K562 (cell line): ENCODE data around the gene SPIN1. TPM values are rescaled to one million over a fixed set of nuclear protein-coding genes. Genes with fewer than 3 reads are reported as not detected.

Experiments used
- BACH1 ChIP-seq: fragments of 200-800 bp; sonication (Bioruptor generic); IDR thresholded peaks from 2 replicates; pipeline ENCODE4 v1.6.1; 2016; ENCODE audit warnings: missing genetic modification characterization, missing compliant biosample characterization
- CTCFL ChIP-seq: IDR thresholded peaks from 2 replicates; pipeline ENCODE4 v1.6.1; 2011; ENCODE audit warnings: borderline replicate concordance, low read depth, mild to moderate bottlenecking, moderate library complexity, low read length; ENCODE audit not compliant: insufficient read depth, poor library complexity, severe bottlenecking
- FOXP4 ChIP-seq: sonication (generic); formaldehyde crosslinking; IDR thresholded peaks from 2 replicates; pipeline ENCODE4 v1.8.0; 2022; ENCODE audit warnings: mild to moderate bottlenecking, missing genetic modification reagents, borderline replicate concordance
- GTF2F1 ChIP-seq: IDR thresholded peaks from 2 replicates; pipeline ENCODE4 v1.6.1; 2011; ENCODE audit warnings: low read depth, low read length, improper control_type of control experiment
- HMGN3 ChIP-seq: IDR thresholded peaks from 2 replicates; pipeline ENCODE4 v1.6.1; 2011; ENCODE audit warnings: borderline replicate concordance, low read depth, mild to moderate bottlenecking, mixed read lengths, low read length; ENCODE audit not compliant: insufficient read length; ENCODE audit errors: extremely low read depth
- HOXB6 ChIP-seq: fragments of 250-450 bp; sonication (Bioruptor Pico); IDR thresholded peaks from 2 replicates; pipeline ENCODE4 v1.5.1; 2022; ENCODE audit warnings: mild to moderate bottlenecking, borderline replicate concordance
- NR2C1 ChIP-seq, 2 experiments: fragments of 450-650 bp; IDR thresholded peaks; 2 replicates each; pipeline ENCODE4 v1.6.1; 2017; ENCODE audit warnings: mild to moderate bottlenecking in 2 of 2, antibody characterized with exemption in 1 of 2, inconsistent platforms in 1 of 2, missing compliant biosample characterization in 1 of 2, missing genetic modification characterization in 1 of 2
- NRF1 ChIP-seq, 2 experiments: fragments of 450-650 bp; IDR thresholded peaks in 1 of 2; conservative IDR thresholded peaks in 1 of 2; 2 replicates each; pipeline ENCODE4 v1.6.1; 2014; ENCODE audit warnings: mild to moderate bottlenecking in 2 of 2
- PCBP2 ChIP-seq: fragments of 200-400 bp; formaldehyde crosslinking; IDR thresholded peaks from 2 replicates; pipeline ENCODE4 v1.6.1; 2018; ENCODE audit warnings: low read length, low read depth, mild to moderate bottlenecking, moderate library complexity; ENCODE audit not compliant: poor library complexity, severe bottlenecking
- RB1 ChIP-seq: fragments of 450-650 bp; IDR thresholded peaks from 2 replicates; pipeline ENCODE4 v1.6.1; 2017; ENCODE audit warnings: low read depth, mild to moderate bottlenecking
- RBM25 ChIP-seq: fragments of 200-400 bp; formaldehyde crosslinking; IDR thresholded peaks from 2 replicates; pipeline ENCODE4 v1.6.1; 2018; ENCODE audit warnings: low read length, low read depth, moderate library complexity; ENCODE audit not compliant: severe bottlenecking
- SRSF1 ChIP-seq: fragments of 200-400 bp; formaldehyde crosslinking; IDR thresholded peaks from 2 replicates; pipeline ENCODE4 v1.6.1; 2017; ENCODE audit warnings: mild to moderate bottlenecking, low read depth, low read length, moderate library complexity
- TFAP4 ChIP-seq: sonication (generic); formaldehyde crosslinking; IDR thresholded peaks from 2 replicates; pipeline ENCODE4 v1.8.0; 2022; ENCODE audit warnings: missing genetic modification reagents, mild to moderate bottlenecking, moderate library complexity, borderline replicate concordance
- THRB ChIP-seq: fragments of 450-650 bp; formaldehyde crosslinking; conservative IDR thresholded peaks from 2 replicates; pipeline ENCODE4 v1.4.0; 2022; ENCODE audit warnings: mild to moderate bottlenecking, missing genetic modification characterization
- VEZF1 ChIP-seq: fragments of 200-800 bp; sonication (Bioruptor generic); IDR thresholded peaks from 2 replicates; pipeline ENCODE4 v1.6.1; 2017; ENCODE audit warnings: missing genetic modification characterization, missing compliant biosample characterization
- ZBTB7A ChIP-seq: IDR thresholded peaks from 2 replicates; pipeline ENCODE4 v1.6.1; 2011; ENCODE audit warnings: low read depth, mild to moderate bottlenecking, low read length, moderate library complexity, borderline replicate concordance; ENCODE audit not compliant: control insufficient read depth
- ZEB2 ChIP-seq: fragments of 450-650 bp; IDR thresholded peaks from 2 replicates; pipeline ENCODE4 v1.6.1; 2016
- ZFP1 ChIP-seq: fragments of 450-650 bp; formaldehyde crosslinking; IDR thresholded peaks from 2 replicates; pipeline ENCODE4 v1.4.0; 2020; ENCODE audit warnings: mild to moderate bottlenecking, mixed read lengths
- polyA plus RNA-seq, 8 experiments: library from polyadenylated mRNA; depleted of rRNA in 4 of 8; stranded (reverse) in 5 of 8; unstranded in 3 of 8; fragments of >200 nt; fragmentation: Nextera tagmentation in 2 of 8; fragmentation: Illumina TruSeq in 1 of 8; extraction: Ambion mirVana in 2 of 8; extraction: Trizol in 1 of 8; gene quantifications; 2 replicates each; pipeline versions ENCODE4 v1.2.1 to v1.2.3, GENCODE V29; 2011 to 2014; ENCODE audit warnings: inconsistent platforms in 1 of 8, missing spikeins in 1 of 8
- total RNA-seq, 7 experiments: library from RNA; depleted of rRNA in 6 of 7; stranded (reverse); fragments of >200 nt in 6 of 7; fragmentation: Illumina TruSeq in 2 of 7; extraction: Trizol in 2 of 7; gene quantifications; 2 replicates each; pipeline versions ENCODE4 v1.2.1 to v1.2.3, GENCODE V29; 2011 to 2021; ENCODE audit warnings: low replicate concordance in 1 of 7

Gene SPIN1
- total and polyA plus RNA-seq, 9 of the 15 experiments (the other 6 are each of a cell fraction or from before 2014, with no cell fraction given): 7.4 to 25.7 (median 15.6) TPM

GRCh38 chr9:88388203-88388885, at the start of gene SPIN1 (continued):
- no peak for TF ChIP-seq ZFP1 (CRISPR knock-in tag)
- TF ChIP-seq THRB (CRISPR knock-in tag): no peak
- TF ChIP-seq ZBTB7A: peak; percentile 63; the same call in 1 of the 2 replicates
- peak; percentile 23 for TF ChIP-seq HMGN3
- TF ChIP-seq RB1: peak; percentile 67; the same call in 1 of the 2 replicates
- TF ChIP-seq SRSF1: no peak
- TF ChIP-seq PCBP2: no peak
- no peak for TF ChIP-seq BACH1 (tag)
- no peak for TF ChIP-seq FOXP4 (CRISPR knock-in tag)
- TF ChIP-seq NRF1 (conservative IDR thresholded peaks at IDR 0.05 in 1 of 2, IDR thresholded peaks at IDR 0.05 in 1 of 2): peak in 1 of 2 experiments; percentile 5; a peak in 1 of 4 replicates
- TF ChIP-seq RBM25: no peak
- no peak for TF ChIP-seq HOXB6 (CRISPR knock-in tag)
- TF ChIP-seq GTF2F1: no peak
- no peak for TF ChIP-seq TFAP4
- no peak for TF ChIP-seq NR2C1 (IDR thresholded peaks at IDR 0.05)
- TF ChIP-seq NR2C1 (tag; IDR thresholded peaks at IDR 0.05): no peak
- TF ChIP-seq VEZF1 (CRISPR knock-in tag): peak; percentile 92
- peak; percentile 84 for TF ChIP-seq CTCFL
- no peak; the same call in 1 of the 2 replicates for TF ChIP-seq ZEB2
